ENCODE results near the gene FAM180A.
"Not testable (repeated sequence)": the region's sequence is repeated elsewhere in the genome, so short reads cannot be mapped to it uniquely, and the experiment has no call there.

FAM180A gene

DNA sequence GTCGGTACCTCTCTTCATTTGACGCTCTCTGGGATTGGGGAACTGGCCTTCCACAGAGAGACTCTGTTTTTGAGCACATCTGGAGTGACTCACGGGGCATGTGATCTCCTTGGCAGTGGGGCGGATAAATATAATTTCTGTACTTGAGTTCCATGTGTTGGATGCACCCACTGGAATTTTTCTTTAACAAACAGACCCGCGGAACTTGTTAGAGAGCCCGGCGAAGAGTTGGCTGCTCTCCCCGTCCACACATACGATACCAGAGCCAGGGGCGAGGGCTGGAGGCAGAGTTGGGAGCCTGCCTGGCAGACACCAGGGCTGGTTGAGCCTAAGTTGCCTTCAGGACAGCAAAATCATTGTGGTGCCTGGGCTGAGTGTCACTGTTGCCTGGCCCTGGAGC is at the start of gene FAM180A:
TSS of gene FAM180A (minus strand) at position 44 of the 400 bp plus-strand sequence. CDS start 233 bp downstream, outside the sequence.
- DNase-seq (ENCODE audit: low read depth) = no peak

- no peak for DNase-seq (ENCODE audit: low read depth)
Measured at GRCh38 chr7:135798095-135798494, 49.5 kb upstream of the FAM180A start.

DNA sequence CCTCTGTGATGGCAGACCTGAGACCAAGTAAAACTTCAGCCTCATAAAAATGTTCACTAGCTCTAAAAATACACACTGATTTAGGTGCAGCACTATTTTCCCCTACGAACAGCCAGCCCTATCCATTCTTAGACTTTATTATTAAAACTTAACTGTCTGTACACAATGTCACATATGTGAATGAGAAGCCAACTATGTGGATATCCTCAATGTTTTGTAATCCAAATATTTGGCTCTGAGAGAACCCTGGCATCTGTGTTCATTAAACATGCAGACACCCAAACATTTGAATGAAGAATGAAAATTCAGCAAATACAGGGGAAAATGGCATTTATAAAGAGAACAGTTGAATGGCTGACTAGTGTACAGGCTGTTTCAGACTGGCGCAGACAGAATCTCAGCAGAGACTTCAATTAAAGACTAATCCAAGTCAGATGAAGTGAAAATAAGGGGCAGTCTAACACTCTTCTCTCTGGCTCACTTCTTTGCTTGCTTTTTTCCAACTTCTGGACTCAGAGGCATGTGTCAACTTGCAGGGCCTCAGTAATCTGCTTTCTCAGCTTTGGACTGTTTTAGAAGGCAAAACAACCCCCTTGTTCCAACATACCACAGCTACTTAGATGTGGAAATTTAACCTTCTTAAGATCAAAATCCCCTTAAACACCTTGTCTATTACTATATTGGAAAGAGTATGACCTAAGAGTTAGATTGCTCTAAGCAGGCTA is 47.4 kb upstream of the FAM180A start:
- DNase-seq (ENCODE audit: low read depth) = no peak

DNA sequence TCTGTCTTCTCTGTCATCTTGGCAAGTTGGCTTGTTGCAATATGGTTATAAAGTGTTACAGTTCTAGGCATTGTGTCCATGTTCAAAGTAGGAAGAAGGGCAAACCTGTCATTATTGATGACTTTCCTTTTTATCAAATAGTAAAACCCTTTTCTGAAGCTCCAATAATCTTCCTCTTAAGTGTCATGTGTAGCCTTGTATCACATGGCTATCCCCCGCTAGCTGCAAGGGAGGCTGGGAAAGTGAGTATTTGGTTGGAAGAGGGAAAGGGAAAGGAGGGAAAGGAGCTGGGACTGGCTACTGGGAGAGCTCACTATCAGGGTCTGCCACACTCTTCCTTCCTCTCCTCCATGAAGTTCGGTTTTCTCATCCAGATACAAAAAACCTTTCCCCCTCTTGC is 45.2 kb upstream of the FAM180A start:
- DNase-seq (ENCODE audit: low read depth) = no peak

DNA sequence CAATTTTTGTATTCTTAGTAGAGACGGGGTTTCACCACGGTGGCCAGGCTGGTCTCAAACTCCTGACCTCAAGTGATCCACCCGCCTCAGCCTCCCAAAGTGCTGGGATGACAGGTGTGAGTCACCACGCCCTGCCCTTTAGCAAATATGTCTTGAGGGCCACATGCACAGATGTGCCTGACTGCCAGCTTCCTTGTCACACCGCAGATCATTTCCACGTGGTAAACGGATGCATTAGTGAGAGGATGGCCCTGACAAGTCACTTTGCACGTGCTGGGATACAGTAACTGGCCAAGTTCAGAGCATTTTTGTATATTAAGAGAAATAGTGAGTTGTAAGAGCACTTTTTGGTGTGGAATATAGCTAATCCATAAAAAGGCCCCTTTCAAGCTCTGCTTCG is 44.3 kb upstream of the FAM180A start:
- no peak for DNase-seq (ENCODE audit: low read depth)

- DNase-seq (ENCODE audit: low read depth) = no peak
Measured at GRCh38 chr7:135792363-135792668, 43.7 kb upstream of the FAM180A start.

DNA sequence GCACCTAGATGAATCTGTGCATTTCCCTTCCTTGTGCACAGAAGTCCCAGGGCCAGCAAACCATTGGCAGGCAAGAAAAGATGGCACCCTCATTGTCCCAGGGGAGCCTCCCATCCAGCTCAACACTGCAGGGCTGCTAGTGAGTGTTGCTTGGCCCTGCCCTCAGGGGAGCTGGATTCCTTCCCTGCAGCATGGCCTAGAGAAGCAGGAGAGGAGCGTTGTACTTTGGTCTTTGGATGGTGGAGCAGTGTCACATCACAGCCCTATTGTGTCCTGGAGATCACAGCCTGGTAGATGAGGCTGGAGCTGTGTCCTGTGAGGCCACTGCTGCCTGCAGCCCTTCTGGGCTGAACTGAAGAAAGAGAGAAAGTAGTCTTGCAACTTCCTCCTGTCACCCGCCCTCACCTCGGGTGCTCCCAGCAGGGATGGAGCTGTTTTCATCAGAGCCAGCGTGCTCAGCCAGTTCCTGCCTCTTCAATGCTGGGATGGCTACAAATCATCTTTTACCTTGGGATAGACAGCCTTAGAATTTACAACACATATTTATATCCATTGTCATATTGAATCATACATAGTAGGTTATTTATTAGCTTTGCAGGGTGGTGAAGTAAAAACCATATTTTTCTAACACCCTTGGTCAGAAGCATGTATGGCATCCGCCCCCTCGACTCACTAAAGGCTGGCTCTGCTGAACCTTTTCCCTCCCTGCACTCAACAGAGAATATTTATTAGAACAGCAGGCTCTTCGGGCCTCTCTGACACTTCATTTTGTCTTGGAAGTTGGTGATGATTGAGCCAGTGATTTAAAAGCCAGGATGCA is 43.1 kb upstream of the FAM180A start:
- no peak for DNase-seq (ENCODE audit: low read depth)

DNA sequence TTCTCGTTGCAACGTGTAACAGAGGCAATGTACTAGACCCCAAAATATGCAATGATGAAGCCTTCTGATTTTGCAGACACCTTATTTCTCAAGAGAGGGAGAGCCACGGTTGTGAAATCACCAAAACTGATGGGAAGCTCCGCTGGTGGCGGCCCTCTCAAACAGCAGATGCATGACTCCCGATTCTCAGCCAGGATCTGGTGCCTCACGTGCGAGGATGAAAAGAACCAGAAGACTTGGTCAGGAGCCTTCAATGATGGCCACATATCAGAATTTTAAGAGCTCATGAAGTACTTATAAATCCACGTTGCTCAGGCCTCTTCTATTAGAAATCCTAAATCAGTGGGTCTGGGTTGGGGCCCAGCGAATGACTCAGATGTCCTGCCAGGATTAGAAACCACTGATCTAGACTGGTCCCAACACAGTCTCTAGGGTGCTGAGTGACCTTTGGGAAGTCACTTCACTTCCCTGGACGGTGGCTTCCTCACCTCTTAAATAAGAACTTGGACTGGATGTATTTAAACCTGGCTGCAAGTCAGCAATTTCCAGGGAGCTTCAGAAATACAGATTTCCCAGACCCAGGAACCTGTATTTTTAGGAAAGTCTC is 41.9 kb upstream of the FAM180A start:
- DNase-seq (ENCODE audit: low read depth) = no peak

- DNase-seq (ENCODE audit: low read depth) = no peak
Measured at GRCh38 chr7:135789956-135790355, 41.3 kb upstream of the FAM180A start.

DNA sequence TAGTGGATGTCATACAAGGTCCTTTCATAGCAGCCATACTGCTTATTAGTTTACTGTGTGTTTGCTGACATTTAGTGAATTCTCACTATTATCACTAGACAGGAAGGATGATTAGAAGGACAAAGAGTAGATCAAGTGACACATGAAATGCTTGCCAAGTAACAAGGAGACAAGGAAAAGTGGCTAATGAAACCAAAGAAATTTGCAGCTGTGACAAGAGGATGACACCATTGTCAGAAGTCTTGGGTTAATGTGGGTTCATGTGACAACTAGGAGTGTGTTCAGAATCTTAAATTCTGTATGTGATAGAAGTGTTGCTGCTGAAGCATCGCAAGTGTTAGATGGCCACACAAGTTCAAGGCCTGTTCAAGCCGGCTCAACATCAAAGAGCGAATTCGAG is 40.8 kb upstream of the FAM180A start:
- no peak for DNase-seq (ENCODE audit: low read depth)

DNA sequence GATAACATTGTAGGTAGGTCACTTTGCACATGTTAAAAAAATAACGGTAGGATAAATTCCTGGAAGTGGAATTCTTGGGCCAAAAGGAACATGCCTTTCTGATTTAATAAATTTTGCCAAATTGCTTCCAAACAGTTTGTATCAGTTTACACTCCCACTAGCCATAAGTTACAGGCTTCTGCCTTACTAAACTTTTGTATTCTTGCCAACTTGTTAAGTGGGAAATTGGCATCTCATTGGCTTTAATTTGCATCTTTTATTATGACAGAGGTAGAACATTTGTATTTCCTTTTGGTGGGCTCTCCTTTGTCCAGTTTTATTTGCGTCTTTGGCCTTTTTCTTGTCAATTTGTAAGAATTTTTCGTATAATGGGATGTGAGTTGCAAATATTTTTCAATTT is 38.3 kb upstream of the FAM180A start:
- DNase-seq (ENCODE audit: low read depth) = no peak

DNA sequence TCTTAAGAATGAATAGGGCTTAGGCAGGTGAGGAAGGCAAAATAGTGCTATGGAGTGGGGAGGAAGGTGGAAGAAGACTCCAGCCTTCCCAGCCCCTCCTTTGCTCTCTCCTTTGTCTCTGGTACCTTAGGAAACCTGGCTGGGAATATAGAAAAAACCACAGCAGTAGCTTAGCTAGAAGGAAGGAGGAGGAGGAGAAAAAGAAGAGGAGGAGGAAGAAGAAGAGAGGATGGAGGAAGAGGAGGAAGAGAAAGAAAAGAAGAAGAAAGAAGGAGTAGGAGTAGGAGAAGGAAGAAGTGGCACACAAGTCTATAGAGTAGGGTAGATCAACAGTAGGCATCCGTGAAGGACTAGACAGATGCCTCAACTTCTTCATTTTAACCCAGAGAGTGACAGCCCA is 36.5 kb upstream of the FAM180A start:
- DNase-seq (ENCODE audit: low read depth) = no peak

DNA sequence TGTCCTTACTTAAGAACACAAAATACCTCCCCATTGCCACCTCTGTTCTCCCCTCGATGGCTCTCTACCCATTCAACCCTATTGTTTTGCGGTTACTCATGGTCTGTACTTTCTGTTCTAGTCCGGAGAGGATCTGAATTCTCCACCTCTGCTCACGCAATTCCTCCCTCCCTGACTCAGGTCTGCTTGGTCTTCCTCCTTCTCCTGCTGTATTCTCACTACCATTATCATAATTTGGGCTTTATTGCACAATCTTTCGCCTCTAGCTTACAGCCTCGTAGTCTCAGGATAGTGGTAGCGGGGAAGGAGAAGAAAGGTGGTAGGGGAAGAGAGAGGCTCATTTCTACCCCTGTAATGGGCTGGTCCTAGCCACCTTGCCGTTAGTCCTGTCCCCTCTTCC is 35.4 kb upstream of the FAM180A start:
- no peak for DNase-seq (ENCODE audit: low read depth)

GRCh38 chr7:135782801-135783200 is 34.2 kb upstream of the FAM180A start:
- DNase-seq (ENCODE audit: low read depth) = no peak

GRCh38 chr7:135782377-135782776 is 33.8 kb upstream of the FAM180A start:
- DNase-seq (ENCODE audit: low read depth) = no peak

GRCh38 chr7:135777626-135778398 is 29.2 kb upstream of the FAM180A start:
- DNase-seq (ENCODE audit: low read depth) = no peak

DNA sequence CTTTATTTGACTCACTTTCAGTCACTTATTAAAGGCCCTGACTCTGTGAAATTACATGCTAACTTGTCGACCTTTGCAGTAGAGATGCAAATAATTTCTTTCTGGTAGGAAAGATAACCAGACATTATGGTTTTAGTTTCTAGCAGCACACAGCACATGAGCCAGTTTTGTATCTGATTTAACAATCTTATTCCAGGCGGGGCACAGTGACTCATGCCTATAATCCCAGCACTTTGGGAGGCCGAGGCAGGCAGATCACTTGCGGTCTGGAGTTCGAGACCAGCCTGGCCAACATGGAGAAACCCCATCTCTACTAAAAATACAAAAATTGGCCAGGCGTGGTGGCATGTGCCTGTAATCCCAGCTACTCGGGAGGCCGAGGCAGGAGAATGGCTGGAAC is 27.3 kb upstream of the FAM180A start:
- not testable (repeated sequence) for DNase-seq (ENCODE audit: low read depth)

DNA sequence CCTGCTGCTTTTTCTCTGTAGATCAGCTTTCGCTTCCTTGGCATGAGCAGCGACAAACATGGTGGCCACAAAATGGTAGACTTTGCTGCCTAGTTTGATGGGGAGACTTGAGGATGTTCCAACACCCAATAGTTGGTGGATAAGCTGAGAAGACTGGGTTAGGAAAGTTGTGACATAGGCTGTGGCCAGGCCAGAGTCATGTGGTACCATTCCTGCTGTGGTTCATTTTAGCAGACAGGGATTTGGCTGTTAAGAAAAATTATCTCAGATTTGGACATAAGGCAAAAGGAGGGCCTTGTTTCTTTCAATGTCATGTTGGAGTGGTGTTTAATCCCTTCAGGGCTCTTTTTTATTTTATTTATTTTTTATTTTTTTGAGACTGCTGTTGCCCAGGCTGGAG is 26.6 kb upstream of the FAM180A start:
- no peak for DNase-seq (ENCODE audit: low read depth)

GRCh38 chr7:135774284-135774683 is 25.7 kb upstream of the FAM180A start:
- DNase-seq (ENCODE audit: low read depth) = no peak

DNA sequence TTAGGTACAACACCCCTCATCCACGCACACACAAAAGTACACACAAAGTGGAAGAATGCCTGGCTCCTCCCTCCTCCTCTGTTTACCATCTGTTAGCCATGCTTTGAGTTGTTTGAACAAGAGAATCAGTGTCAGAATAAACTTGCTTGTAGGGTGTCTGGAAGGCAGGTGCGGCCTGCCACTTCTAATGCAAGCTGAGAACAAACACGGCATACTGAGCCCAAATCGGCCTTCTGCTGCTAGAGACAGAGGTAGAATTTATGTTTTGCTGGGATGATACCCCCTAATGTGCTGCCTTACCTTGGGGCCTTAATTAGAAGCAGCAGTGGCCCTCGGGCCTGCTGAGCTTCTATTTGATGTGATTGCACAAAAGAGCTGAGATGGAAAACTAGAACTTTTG is 24.9 kb upstream of the FAM180A start:
- DNase-seq (ENCODE audit: low read depth) = no peak

DNA sequence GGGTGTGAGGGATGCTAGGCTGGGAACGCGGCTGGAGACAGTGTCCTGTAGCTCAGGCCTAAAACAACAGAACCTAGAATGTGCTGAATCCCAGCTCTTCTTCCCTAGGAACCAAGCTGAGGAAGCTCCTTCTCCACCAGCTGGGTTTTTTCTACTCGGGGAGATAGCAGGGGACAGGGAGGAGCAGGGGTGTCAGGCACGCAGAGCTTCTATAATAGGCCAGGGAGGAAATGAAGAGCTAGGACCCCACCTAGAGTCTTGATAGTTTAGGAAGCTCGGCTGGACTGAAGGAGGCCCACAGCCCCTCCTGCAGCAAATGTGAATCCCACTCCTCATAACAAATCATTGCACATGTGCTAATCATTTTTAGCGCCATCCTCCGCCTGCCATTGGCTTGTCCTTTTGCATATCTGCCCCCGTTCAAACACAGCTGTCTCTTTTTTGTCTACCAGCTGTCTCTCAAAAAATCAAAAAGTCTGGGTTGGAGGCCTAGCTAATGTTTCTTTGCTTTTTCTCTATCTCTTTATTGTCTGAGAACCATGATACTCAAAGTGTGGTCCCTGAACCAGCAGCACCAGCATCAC is 24.1 kb upstream of the FAM180A start:
- DNase-seq (ENCODE audit: low read depth) = no peak

DNA sequence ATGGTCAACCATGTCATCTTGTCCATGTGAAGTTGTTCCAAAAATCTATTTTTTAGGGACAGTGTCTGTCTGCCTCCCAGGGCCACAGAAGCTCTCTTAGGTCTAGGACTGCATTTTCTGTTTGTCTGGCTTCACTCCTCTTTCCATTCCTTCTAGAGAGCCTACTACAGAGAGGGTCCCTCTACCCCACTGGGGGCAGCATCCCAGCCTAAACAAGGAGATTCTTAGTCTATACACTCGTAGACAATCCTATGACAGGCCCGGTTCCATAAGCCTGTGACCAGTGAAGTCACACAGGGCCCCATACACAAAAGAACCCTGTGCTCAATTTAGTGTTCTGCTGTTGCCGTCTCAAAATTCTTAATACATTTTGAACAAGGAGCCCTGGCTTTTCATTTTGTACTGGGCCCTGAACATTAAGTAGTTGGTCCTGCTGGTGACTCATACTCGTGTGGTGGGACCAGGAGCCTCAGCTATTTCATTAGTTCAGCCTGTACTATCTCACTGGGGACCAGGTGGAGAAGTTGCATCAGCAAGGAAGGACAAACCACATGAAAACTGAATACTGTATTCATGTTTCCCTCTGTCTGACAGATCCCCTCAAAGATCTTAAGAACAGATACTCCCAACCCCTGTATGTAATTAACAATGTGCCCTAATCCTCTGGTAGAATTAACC is 23.5 kb upstream of the FAM180A start:
- DNase-seq (ENCODE audit: low read depth) = no peak
